HepG2 (cell line): ENCODE results near the gene RASAL1.

Experiments used
- BHLHE40 ChIP-seq: IDR thresholded peaks from 2 replicates; pipeline ENCODE4 v1.6.1; 2011; ENCODE audit warnings: low read length, improper control_type of control experiment
- CHD4 ChIP-seq: fragments of 200-600 bp; sonication (generic); IDR thresholded peaks from 2 replicates; pipeline ENCODE4 v1.7.0; 2017; ENCODE audit warnings: mild to moderate bottlenecking, low read length, borderline replicate concordance
- TGIF2 ChIP-seq: IDR thresholded peaks from 2 replicates; pipeline ENCODE4 v1.6.1; 2016; ENCODE audit warnings: control low read depth, missing compliant biosample characterization
- ZBTB8A ChIP-seq: sonication (generic); formaldehyde crosslinking; IDR thresholded peaks from 2 replicates; pipeline ENCODE4 v1.4.0; 2020; ENCODE audit warnings: mild to moderate bottlenecking, low read depth, missing genetic modification reagents, borderline replicate concordance
- ZZZ3 ChIP-seq: sonication (generic); formaldehyde crosslinking; IDR thresholded peaks from 2 replicates; pipeline ENCODE4 v1.4.0; 2020; ENCODE audit warnings: missing genetic modification reagents, mild to moderate bottlenecking, borderline replicate concordance
- TF ChIP-seq, protein P1 (sequence below): sonication (generic); formaldehyde crosslinking; conservative IDR thresholded peaks from 2 replicates; pipeline ENCODE4 v1.4.0; 2020; ENCODE audit warnings: missing genetic modification reagents
- TF ChIP-seq, protein P2 (sequence below): sonication (generic); formaldehyde crosslinking; IDR thresholded peaks from 2 replicates; pipeline ENCODE4 v1.5.0; 2020; ENCODE audit warnings: mild to moderate bottlenecking, missing genetic modification reagents, moderate library complexity

DNA sequence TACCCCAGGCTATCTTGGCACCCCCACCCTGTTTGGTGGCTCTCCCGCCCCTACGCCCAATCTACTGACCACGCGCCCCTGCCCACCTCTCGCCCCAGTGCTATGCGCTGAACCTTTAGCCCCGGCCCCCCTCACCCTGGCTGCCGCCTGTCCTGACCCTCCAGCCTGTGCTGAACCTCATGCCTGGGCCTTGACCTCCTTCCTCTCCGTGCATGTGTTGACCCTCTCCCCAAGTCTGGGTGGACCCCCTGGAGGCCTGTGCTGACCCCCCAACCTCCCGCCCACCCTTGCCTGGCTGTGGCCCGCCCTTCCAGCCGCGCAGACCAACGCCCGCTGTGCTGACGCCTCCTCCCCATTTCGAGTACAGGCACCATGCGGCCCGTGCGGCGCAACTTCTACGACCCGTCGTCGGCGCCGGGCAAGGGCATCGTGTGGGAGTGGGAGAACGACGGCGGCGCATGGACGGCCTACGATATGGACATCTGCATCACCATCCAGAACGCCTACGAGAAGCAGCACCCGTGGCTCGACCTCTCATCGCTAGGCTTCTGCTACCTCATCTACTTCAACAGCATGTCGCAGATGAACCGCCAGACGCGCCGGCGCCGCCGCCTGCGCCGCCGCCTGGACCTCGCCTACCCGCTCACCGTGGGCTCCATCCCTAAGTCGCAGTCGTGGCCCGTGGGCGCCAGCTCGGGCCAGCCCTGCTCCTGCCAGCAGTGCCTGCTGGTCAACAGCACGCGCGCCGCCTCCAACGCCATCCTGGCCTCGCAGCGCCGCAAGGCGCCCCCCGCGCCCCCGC, 58.3 kb downstream of the RASAL1 start:
- no peak for TF ChIP-seq BHLHE40
- TF ChIP-seq, protein P1, sequence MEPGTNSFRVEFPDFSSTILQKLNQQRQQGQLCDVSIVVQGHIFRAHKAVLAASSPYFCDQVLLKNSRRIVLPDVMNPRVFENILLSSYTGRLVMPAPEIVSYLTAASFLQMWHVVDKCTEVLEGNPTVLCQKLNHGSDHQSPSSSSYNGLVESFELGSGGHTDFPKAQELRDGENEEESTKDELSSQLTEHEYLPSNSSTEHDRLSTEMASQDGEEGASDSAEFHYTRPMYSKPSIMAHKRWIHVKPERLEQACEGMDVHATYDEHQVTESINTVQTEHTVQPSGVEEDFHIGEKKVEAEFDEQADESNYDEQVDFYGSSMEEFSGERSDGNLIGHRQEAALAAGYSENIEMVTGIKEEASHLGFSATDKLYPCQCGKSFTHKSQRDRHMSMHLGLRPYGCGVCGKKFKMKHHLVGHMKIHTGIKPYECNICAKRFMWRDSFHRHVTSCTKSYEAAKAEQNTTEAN (CRISPR knock-in tag): no peak
- TF ChIP-seq, protein P2, sequence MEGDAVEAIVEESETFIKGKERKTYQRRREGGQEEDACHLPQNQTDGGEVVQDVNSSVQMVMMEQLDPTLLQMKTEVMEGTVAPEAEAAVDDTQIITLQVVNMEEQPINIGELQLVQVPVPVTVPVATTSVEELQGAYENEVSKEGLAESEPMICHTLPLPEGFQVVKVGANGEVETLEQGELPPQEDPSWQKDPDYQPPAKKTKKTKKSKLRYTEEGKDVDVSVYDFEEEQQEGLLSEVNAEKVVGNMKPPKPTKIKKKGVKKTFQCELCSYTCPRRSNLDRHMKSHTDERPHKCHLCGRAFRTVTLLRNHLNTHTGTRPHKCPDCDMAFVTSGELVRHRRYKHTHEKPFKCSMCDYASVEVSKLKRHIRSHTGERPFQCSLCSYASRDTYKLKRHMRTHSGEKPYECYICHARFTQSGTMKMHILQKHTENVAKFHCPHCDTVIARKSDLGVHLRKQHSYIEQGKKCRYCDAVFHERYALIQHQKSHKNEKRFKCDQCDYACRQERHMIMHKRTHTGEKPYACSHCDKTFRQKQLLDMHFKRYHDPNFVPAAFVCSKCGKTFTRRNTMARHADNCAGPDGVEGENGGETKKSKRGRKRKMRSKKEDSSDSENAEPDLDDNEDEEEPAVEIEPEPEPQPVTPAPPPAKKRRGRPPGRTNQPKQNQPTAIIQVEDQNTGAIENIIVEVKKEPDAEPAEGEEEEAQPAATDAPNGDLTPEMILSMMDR (CRISPR knock-in tag): no peak
- TF ChIP-seq ZBTB8A (CRISPR knock-in tag): no peak
- no peak for TF ChIP-seq CHD4
- no peak for TF ChIP-seq ZZZ3 (CRISPR knock-in tag)
- no peak for TF ChIP-seq TGIF2 (CRISPR knock-in tag)
